HepG2 (cell line): ENCODE data around the gene JMJD1C. TPM values are rescaled to one million over a fixed set of nuclear protein-coding genes. Genes with fewer than 3 reads are reported as not detected.

ENCODE experiments used
- ATAC-seq: fragments of 200-7000 bp; cut with Tn5 transposase; 3 replicates; pipeline ENCODE4 v1.9.1; 2020; ENCODE audit warnings: mild to moderate bottlenecking, moderate library complexity
- BruUV-seq: library from RNA; stranded (reverse); fragments of 400-500 nt; replicated peaks from 2 replicates; lab custom pipeline; 2021; lab: Mats Ljungman, UMichigan
- CTCF ChIA-PET: fragments of 300-600 bp; formaldehyde crosslinking; extraction: SDS; loops from one replicate; lab custom pipeline; 2021; ENCODE audit warnings: low total read pairs, inconsistent platforms, low intra/inter-chr PET ratio; lab: Yijun Ruan, JAX
- POLR2A ChIA-PET: fragments of 350-600 bp; sonication (Branson Sonifier 250); formaldehyde crosslinking; loops from one replicate; lab custom pipeline; 2020; ENCODE audit warnings: antibody characterized with exemption, inconsistent platforms; lab: Yijun Ruan, JAX
- DNase-seq: peaks from one replicate; pipeline ENCODE4 v3.0.0-alpha.2; 2015; ENCODE audit warnings: low spot score
- FAIRE-seq: peaks from 3 replicates; lab custom pipeline; 2011; peaks lifted over from hg19 to GRCh38; lab: Jason Lieb, UNC
- H2AFZ ChIP-seq: one replicate; pipeline ENCODE4 v1.6.1; 2011; ENCODE audit warnings: low read length, inconsistent platforms
- H3K27ac ChIP-seq: fragments of 300-600 bp; 3 replicates; pipeline ENCODE4 v1.8.0; 2011; ENCODE audit warnings: mixed run types, mild to moderate bottlenecking, mixed read lengths, low read length, inconsistent platforms; ENCODE audit not compliant: insufficient read depth; ENCODE audit errors: extremely low read length
- H3K27me3 ChIP-seq, 2 experiments: fragments of 200-600 bp in 1 of 2; 2 replicates in 1 of 2; 3 replicates in 1 of 2; pipeline versions ENCODE4 v1.6.0 to v1.8.0; 2011; ENCODE audit warnings: low read length in 2 of 2, mild to moderate bottlenecking in 2 of 2, moderate library complexity in 2 of 2, inconsistent platforms in 1 of 2; ENCODE audit not compliant: insufficient read depth in 2 of 2, control insufficient read depth in 1 of 2
- H3K36me3 ChIP-seq, 2 experiments: fragments of 200-600 bp in 1 of 2; replicated peaks in 1 of 2; 2 replicates in 1 of 2; 3 replicates in 1 of 2; pipeline versions ENCODE4 v1.5.1 to v1.8.0; 2011; ENCODE audit warnings: low read length in 2 of 2, inconsistent platforms in 1 of 2; ENCODE audit not compliant: insufficient read depth in 2 of 2, control insufficient read depth in 1 of 2
- H3K4me1 ChIP-seq: 2 replicates; pipeline ENCODE4 v1.5.1; 2012; ENCODE audit warnings: low read length, inconsistent platforms; ENCODE audit not compliant: insufficient read depth
- H3K4me2 ChIP-seq: 2 replicates; pipeline ENCODE4 v1.6.0; 2011; ENCODE audit warnings: low read depth, low read length, inconsistent platforms
- H3K4me3 ChIP-seq, 3 experiments: fragments of 200-600 bp in 1 of 3; sonication (generic), shearing (Covaris generic) in 1 of 3; replicated peaks in 1 of 3; 2 replicates each; pipeline ENCODE4 v1.5.1; 2011 to 2016; ENCODE audit warnings: low read length in 3 of 3, inconsistent platforms in 2 of 3, low read depth in 2 of 3, mild to moderate bottlenecking in 2 of 3, control low read depth in 1 of 3, mixed read lengths in 1 of 3; ENCODE audit not compliant: insufficient read depth in 1 of 3
- H3K79me2 ChIP-seq: one replicate; pipeline ENCODE4 v1.6.1; 2011; ENCODE audit warnings: low read length, inconsistent platforms; ENCODE audit not compliant: insufficient read depth
- H3K9ac ChIP-seq: 2 replicates; pipeline ENCODE4 v1.6.0; 2011; ENCODE audit warnings: mild to moderate bottlenecking, low read depth, low read length, inconsistent platforms; ENCODE audit not compliant: insufficient read depth
- H3K9me3 ChIP-seq: 2 replicates; pipeline ENCODE4 v1.5.1; 2012; ENCODE audit warnings: mild to moderate bottlenecking, low read length
- H4K20me1 ChIP-seq: 2 replicates; pipeline ENCODE4 v1.6.0; 2011; ENCODE audit warnings: inconsistent platforms, mild to moderate bottlenecking, low read length, moderate library complexity; ENCODE audit not compliant: insufficient read depth
- HOXA9 ChIP-seq: sonication (generic); formaldehyde crosslinking; IDR thresholded peaks from 2 replicates; pipeline ENCODE4 v1.8.1; 2022; ENCODE audit warnings: missing genetic modification reagents, mild to moderate bottlenecking, moderate library complexity, borderline replicate concordance
- MTA3 ChIP-seq: sonication (generic); formaldehyde crosslinking; IDR thresholded peaks from 2 replicates; pipeline ENCODE4 v1.4.0; 2020; ENCODE audit warnings: missing genetic modification reagents
- RORA ChIP-seq: sonication (generic); formaldehyde crosslinking; IDR thresholded peaks from 2 replicates; pipeline ENCODE4 v1.5.0; 2020; ENCODE audit warnings: mild to moderate bottlenecking, missing genetic modification reagents, moderate library complexity
- SCMH1 ChIP-seq: sonication (generic); formaldehyde crosslinking; IDR thresholded peaks from 2 replicates; pipeline ENCODE4 v1.9.0; 2021; ENCODE audit warnings: missing genetic modification reagents, mild to moderate bottlenecking, borderline replicate concordance
- SIN3A ChIP-seq: IDR thresholded peaks from 2 replicates; pipeline ENCODE4 v1.6.1; 2011; ENCODE audit warnings: low read depth, mild to moderate bottlenecking, control low read depth, low read length, borderline replicate concordance
- TIGD3 ChIP-seq: sonication (generic); formaldehyde crosslinking; IDR thresholded peaks from 2 replicates; pipeline ENCODE4 v1.5.1; 2020; ENCODE audit warnings: mild to moderate bottlenecking, missing genetic modification reagents, borderline replicate concordance
- ZNF205 ChIP-seq: IDR thresholded peaks from 2 replicates; pipeline ENCODE4 v1.6.1; 2018; ENCODE audit warnings: missing biosample characterization, missing genetic modification reagents
- ZNF577 ChIP-seq: sonication (generic); formaldehyde crosslinking; IDR thresholded peaks from 2 replicates; pipeline ENCODE4 v1.4.0; 2020; ENCODE audit warnings: mild to moderate bottlenecking, low read depth, missing genetic modification reagents, borderline replicate concordance
- WGBS: methylation state at CpG from one replicate; pipeline ENCODE4 v1.1.6; 2017; ENCODE audit warnings: low lambda C conversion rate; 5-methylcytosine and 5-hydroxymethylcytosine counted together
- in situ Hi-C: cut with HindIII; loops from 2 replicates; pipeline ENCODE4 v1.10.0; 2017; ENCODE audit warnings: low pct_unique_long_range_greater_than_20kb; ENCODE audit not compliant: extremely low pct_ligation_motif_present
- intact Hi-C: fragments of 100-400 bp; cut with micrococcal nuclease; formaldehyde crosslinking; loops from one replicate; pipeline ENCODE4 v1.10.0; 2022; ENCODE audit not compliant: unreplicated experiment
- polyA plus RNA-seq, 8 experiments: library from polyadenylated mRNA; depleted of rRNA in 3 of 8; stranded (reverse) in 7 of 8; unstranded in 1 of 8; fragments of >200 nt; fragmentation: Illumina TruSeq in 4 of 8; extraction: Trizol in 4 of 8; gene quantifications; 2 replicates each; pipeline versions ENCODE4 v1.2.1 to v1.2.3, GENCODE V29; 2011 to 2016; ENCODE audit warnings: low read depth in 4 of 8, missing spikeins in 1 of 8, mixed read lengths in 1 of 8; ENCODE audit not compliant: insufficient read depth in 1 of 8
- total RNA-seq, 5 experiments: library from RNA; depleted of rRNA; stranded (reverse); fragments of >200 nt; fragmentation: Illumina TruSeq; extraction: Trizol; gene quantifications; 2 replicates each; pipeline ENCODE4 v1.2.3, GENCODE V29; 2016; ENCODE audit warnings: low read depth in 1 of 5
- TF ChIP-seq, protein P1 (sequence below): IDR thresholded peaks from 2 replicates; pipeline ENCODE4 v1.6.1; 2012; ENCODE audit warnings: low read length, improper control_type of control experiment
- TF ChIP-seq, protein P2 (sequence below): sonication (generic); formaldehyde crosslinking; IDR thresholded peaks from 2 replicates; pipeline ENCODE4 v1.5.0; 2020; ENCODE audit warnings: missing genetic modification reagents, mild to moderate bottlenecking, borderline replicate concordance
- TF ChIP-seq, protein P3 (sequence below): sonication (generic); formaldehyde crosslinking; IDR thresholded peaks from 2 replicates; pipeline ENCODE4 v1.8.0; 2022; ENCODE audit warnings: low read depth, missing genetic modification reagents

JMJD1C gene
- total and polyA plus RNA-seq, 2 of the 13 experiments (the other 11 are each of a cell fraction or from before 2014, with no cell fraction given) = 42.3 to 42.7 TPM

- Histone ChIP-seq H3K9me3 (no peaks in the 10 kb centered on the region), H3K4me3 (no peak overlapping the region), H3K9ac (no peak overlapping the region), H4K20me1 (peaks cover 91% of the 10 kb centered on the region), H3K4me1 (peaks cover 69% of the 10 kb centered on the region), H2AFZ (no peak overlapping the region), H3K79me2 (peaks cover 100% of the 10 kb centered on the region), H3K27me3 (no peaks in the 10 kb centered on the region), H3K27ac (no peak overlapping the region), H3K36me3 (peaks cover 2 to 41% of the 10 kb centered on the region in 2 experiments; a peak in 3 of 5 replicates), H3K4me2 (no peak overlapping the region)
- ChIA-PET POLR2A (interaction anchor here (4.6 kb wide), 1 partner anchor 13 kb away, joined by 30 read pairs; no protein-coding TSS in a partner anchor), CTCF (no interaction called here)
- no peak for TF ChIP-seq SIN3A
- TF ChIP-seq, protein P1, sequence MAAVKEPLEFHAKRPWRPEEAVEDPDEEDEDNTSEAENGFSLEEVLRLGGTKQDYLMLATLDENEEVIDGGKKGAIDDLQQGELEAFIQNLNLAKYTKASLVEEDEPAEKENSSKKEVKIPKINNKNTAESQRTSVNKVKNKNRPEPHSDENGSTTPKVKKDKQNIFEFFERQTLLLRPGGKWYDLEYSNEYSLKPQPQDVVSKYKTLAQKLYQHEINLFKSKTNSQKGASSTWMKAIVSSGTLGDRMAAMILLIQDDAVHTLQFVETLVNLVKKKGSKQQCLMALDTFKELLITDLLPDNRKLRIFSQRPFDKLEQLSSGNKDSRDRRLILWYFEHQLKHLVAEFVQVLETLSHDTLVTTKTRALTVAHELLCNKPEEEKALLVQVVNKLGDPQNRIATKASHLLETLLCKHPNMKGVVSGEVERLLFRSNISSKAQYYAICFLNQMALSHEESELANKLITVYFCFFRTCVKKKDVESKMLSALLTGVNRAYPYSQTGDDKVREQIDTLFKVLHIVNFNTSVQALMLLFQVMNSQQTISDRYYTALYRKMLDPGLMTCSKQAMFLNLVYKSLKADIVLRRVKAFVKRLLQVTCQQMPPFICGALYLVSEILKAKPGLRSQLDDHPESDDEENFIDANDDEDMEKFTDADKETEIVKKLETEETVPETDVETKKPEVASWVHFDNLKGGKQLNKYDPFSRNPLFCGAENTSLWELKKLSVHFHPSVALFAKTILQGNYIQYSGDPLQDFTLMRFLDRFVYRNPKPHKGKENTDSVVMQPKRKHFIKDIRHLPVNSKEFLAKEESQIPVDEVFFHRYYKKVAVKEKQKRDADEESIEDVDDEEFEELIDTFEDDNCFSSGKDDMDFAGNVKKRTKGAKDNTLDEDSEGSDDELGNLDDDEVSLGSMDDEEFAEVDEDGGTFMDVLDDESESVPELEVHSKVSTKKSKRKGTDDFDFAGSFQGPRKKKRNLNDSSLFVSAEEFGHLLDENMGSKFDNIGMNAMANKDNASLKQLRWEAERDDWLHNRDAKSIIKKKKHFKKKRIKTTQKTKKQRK = no peak
- no peak for TF ChIP-seq ZNF577
- TF ChIP-seq ZNF205 (CRISPR knock-in tag) = no peak
- no peak for TF ChIP-seq SCMH1
- no peak for TF ChIP-seq TIGD3 (CRISPR knock-in tag)
- no peak for TF ChIP-seq HOXA9 (CRISPR knock-in tag)
- TF ChIP-seq, protein P2, sequence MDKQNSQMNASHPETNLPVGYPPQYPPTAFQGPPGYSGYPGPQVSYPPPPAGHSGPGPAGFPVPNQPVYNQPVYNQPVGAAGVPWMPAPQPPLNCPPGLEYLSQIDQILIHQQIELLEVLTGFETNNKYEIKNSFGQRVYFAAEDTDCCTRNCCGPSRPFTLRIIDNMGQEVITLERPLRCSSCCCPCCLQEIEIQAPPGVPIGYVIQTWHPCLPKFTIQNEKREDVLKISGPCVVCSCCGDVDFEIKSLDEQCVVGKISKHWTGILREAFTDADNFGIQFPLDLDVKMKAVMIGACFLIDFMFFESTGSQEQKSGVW (CRISPR knock-in tag) = no peak
- no peak for TF ChIP-seq RORA
- no peak for TF ChIP-seq MTA3 (CRISPR knock-in tag)
- TF ChIP-seq, protein P3, sequence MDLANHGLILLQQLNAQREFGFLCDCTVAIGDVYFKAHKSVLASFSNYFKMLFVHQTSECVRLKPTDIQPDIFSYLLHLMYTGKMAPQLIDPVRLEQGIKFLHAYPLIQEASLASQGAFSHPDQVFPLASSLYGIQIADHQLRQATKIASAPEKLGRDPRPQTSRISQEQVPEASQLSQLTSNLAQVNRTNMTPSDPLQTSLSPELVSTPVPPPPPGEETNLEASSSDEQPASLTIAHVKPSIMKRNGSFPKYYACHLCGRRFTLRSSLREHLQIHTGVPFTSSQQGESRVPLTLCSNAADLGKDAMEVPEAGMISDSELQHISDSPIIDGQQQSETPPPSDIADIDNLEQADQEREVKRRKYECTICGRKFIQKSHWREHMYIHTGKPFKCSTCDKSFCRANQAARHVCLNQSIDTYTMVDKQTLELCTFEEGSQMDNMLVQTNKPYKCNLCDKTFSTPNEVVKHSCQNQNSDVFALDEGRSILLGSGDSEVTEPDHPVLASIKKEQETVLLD (CRISPR knock-in tag) = no peak
- WGBS = 95% methylated on average over 4 of the region's 4 CpGs
- FAIRE-seq (no peak), DNase-seq (no peak), ATAC-seq (no peak)
- in situ Hi-C loops (no loop called here), intact Hi-C loops (no loop called here)
- BruUV-seq = no TSS peak
Observed at GRCh38 chr10:63255316-63255715, 210.5 kb downstream of the JMJD1C start.
